IPS-NIHi7 (cell line): ENCODE data around the gene INPP5K.
"Not testable (repeated sequence)": the region's sequence is repeated elsewhere in the genome, so short reads cannot be mapped to it uniquely, and the experiment has no call there.

Experiments used
- DNase-seq: peaks from one replicate; pipeline ENCODE4 v3.0.0; 2012; ENCODE audit warnings: mixed read lengths; ENCODE audit errors: extremely low spot score

Gene INPP5K

GRCh38 chr17:1516388-1517161 is at the start of gene INPP5K:
Gene INPP5K (minus strand): TSS chr17:1516612. CDS start chr17:1516499, 113 bp downstream.
- DNase-seq, result peak; percentile 99

GRCh38 chr17:1565877-1566276 is 49.5 kb upstream of the INPP5K start:
- DNase-seq, result no peak

- no peak for DNase-seq
These were observed 47.6 kb upstream of the INPP5K start for GRCh38 chr17:1563786-1564613.

GRCh38 chr17:1563471-1563785 is 47.0 kb upstream of the INPP5K start:
- not testable (repeated sequence) for DNase-seq

- no peak for DNase-seq
These were observed 45.8 kb upstream of the INPP5K start for GRCh38 chr17:1562176-1562643.

- DNase-seq, result peak; percentile 58
These were observed 45.2 kb upstream of the INPP5K start for GRCh38 chr17:1561420-1562175.

- no peak for DNase-seq
These were observed 44.5 kb upstream of the INPP5K start for GRCh38 chr17:1560858-1561355.

GRCh38 chr17:1560101-1560857 is 43.9 kb upstream of the INPP5K start:
- DNase-seq, result no peak

- DNase-seq, result no peak
These were observed 42.9 kb upstream of the INPP5K start for GRCh38 chr17:1559047-1560043.

GRCh38 chr17:1558401-1558800 is 42.0 kb upstream of the INPP5K start:
- no peak for DNase-seq

- no peak for DNase-seq
These were observed 41.1 kb upstream of the INPP5K start for GRCh38 chr17:1557355-1558095.

GRCh38 chr17:1555651-1556471 is 39.4 kb upstream of the INPP5K start:
- DNase-seq, result no peak

GRCh38 chr17:1554751-1555540 is 38.5 kb upstream of the INPP5K start:
- no peak for DNase-seq

GRCh38 chr17:1553354-1554266 is 37.2 kb upstream of the INPP5K start:
- no peak for DNase-seq

GRCh38 chr17:1552932-1553331 is 36.5 kb upstream of the INPP5K start:
- no peak for DNase-seq

- no peak for DNase-seq
These were observed 35.3 kb upstream of the INPP5K start for GRCh38 chr17:1551741-1552140.

- no peak for DNase-seq
These were observed 31.6 kb upstream of the INPP5K start for GRCh38 chr17:1548032-1548431.
